MM.1S (cell line): Measurements from ENCODE around the gene LDB1.

Experiments used
- EZH2phosphoT487 ChIP-seq: fragments of 300-600 bp; sonication (generic); IDR thresholded peaks from 2 replicates; pipeline ENCODE4 v1.6.1; 2018; ENCODE audit warnings: antibody characterized with exemption, low read length
- TF ChIP-seq, protein P1 (sequence below): fragments of 300-600 bp; sonication (generic); IDR thresholded peaks from 2 replicates; pipeline ENCODE4 v1.5.1; 2016; ENCODE audit warnings: antibody characterized with exemption, low read length, mixed read lengths

DNA sequence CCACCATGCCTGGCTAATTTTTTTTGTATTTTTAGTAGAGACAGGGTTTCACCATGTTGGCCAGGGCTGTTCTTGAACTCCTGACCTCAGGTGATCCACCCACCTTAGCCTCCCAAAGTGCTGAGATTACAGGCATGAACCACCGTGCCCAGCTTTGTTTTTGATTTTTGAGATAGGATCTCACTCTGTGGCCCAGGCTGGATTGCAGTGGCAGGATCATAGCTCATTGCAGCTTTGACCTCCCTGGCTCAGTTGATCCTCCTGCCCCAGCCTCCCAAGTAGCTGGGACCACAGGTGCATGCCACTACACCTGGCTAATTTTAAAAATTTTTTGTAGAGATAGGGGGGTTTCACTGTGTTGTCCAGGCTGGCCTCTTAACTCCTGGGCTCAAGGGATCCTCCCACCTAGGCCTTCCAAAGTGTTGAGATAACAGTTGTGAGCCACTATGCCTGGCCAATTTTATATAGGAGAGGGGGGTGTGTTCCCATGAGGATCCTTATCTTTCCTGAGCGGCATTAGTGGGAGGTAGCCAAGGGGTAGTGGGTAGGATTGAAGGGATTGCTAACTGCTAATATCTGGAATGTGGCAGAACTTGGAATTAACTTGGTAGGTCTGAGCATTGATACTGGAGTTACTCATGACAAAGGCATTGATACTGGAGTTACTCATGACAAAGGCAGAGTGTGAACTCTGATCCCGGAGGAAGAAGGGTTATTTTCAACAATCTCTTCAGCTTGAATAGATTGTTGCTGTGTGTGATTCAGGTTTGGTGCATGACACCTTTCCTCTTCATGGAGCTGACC is 31.0 kb upstream of the LDB1 start:
- TF ChIP-seq, protein P1, sequence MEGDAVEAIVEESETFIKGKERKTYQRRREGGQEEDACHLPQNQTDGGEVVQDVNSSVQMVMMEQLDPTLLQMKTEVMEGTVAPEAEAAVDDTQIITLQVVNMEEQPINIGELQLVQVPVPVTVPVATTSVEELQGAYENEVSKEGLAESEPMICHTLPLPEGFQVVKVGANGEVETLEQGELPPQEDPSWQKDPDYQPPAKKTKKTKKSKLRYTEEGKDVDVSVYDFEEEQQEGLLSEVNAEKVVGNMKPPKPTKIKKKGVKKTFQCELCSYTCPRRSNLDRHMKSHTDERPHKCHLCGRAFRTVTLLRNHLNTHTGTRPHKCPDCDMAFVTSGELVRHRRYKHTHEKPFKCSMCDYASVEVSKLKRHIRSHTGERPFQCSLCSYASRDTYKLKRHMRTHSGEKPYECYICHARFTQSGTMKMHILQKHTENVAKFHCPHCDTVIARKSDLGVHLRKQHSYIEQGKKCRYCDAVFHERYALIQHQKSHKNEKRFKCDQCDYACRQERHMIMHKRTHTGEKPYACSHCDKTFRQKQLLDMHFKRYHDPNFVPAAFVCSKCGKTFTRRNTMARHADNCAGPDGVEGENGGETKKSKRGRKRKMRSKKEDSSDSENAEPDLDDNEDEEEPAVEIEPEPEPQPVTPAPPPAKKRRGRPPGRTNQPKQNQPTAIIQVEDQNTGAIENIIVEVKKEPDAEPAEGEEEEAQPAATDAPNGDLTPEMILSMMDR, result no peak
- no peak for TF ChIP-seq EZH2phosphoT487
